H1 (cell line): Measurements from ENCODE around the gene SLC7A6OS. TPM values are rescaled to one million over a fixed set of nuclear protein-coding genes. Genes with fewer than 3 reads are reported as not detected.

ENCODE experiments used
- BCL11A ChIP-seq, 2 experiments: IDR thresholded peaks; one replicate each; pipeline ENCODE4 v1.6.1; 2011; ENCODE audit warnings: low read depth in 2 of 2, low read length in 2 of 2, mild to moderate bottlenecking in 2 of 2
- MAFK ChIP-seq: IDR thresholded peaks from 2 replicates; pipeline ENCODE4 v1.6.1; 2012; ENCODE audit warnings: low read depth, mild to moderate bottlenecking, improper control_type of control experiment, low read length
- NANOG ChIP-seq: IDR thresholded peaks from 2 replicates; pipeline ENCODE4 v1.6.1; 2011; ENCODE audit warnings: low read length, low read depth, mild to moderate bottlenecking, inconsistent platforms; ENCODE audit not compliant: insufficient read depth, poor library complexity, severe bottlenecking
- RFX5 ChIP-seq: IDR thresholded peaks from 2 replicates; pipeline ENCODE4 v1.6.1; 2011; ENCODE audit warnings: low read depth, low read length, improper control_type of control experiment, borderline replicate concordance
- SUZ12 ChIP-seq: fragments of 200-600 bp; sonication (generic); IDR thresholded peaks from 2 replicates; pipeline ENCODE4 v1.6.1; 2012; ENCODE audit warnings: mild to moderate bottlenecking, inconsistent platforms, low read length, moderate library complexity, mixed read lengths
- YY1 ChIP-seq: IDR thresholded peaks from 2 replicates; pipeline ENCODE4 v1.6.1; 2011; ENCODE audit warnings: low read depth, mild to moderate bottlenecking, low read length
- polyA plus RNA-seq, 7 experiments: library from polyadenylated mRNA; depleted of rRNA in 3 of 7; stranded (reverse) in 5 of 7; unstranded in 2 of 7; fragments of >200 nt in 5 of 7; fragments of 200-250 nt in 2 of 7; gene quantifications; 1 replicate in 5 of 7; 2 replicates in 1 of 7; 4 replicates in 1 of 7; pipeline versions ENCODE4 v1.2.1 to v1.2.3, GENCODE V29; 2011 to 2013; ENCODE audit warnings: missing spikeins in 2 of 7, mixed read lengths in 2 of 7
- total RNA-seq: library from RNA; stranded (reverse); fragmentation: NEBNext Ultra II Directional; extraction: Animal tissue kit (Norgen Biotek cat#: 25700); gene quantifications from 2 replicates; pipeline ENCODE4 v1.2.1, GENCODE V29; 2021

The SLC7A6OS gene
- total and polyA plus RNA-seq, 2 of the 8 experiments (the other 6 are each of a cell fraction or from before 2014, with no cell fraction given): 7.3 to 21.3 TPM

DNA sequence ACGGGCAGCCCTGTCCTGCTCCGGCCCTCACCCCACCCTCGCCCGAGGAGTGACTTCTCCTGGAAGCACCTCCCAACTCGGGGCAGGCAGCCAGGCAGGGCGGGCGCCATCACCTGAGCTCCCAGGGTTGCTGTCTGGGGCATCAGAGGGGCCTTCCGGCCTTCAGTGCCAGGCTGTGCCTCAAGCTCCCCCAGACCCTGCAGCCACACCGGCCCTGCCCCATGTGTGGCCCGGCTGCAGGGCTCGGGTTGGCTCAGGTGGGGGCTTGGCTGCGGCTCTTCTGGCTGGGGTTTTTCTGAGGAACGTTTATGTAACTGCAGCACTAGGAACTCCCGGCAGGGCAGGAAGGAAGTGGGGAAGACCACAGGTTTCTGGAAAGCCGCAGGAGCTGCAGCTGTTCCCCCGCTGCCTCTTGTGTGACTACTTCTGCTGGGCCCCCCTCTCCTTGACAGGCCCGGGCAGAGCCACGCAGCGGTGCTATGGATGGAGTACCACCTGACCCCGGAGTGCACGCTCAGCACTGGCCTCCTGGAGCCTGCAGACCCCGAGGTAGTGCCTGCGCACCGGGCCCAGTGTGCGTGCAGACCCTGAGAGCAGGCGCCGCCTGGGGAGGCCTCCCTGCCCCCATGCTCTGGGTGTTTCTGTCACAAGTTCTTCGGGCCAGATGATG lies 45.6 kb upstream of the SLC7A6OS start (continued):
- TF ChIP-seq BCL11A (IDR thresholded peaks at IDR 0.05; ENCODE audit: low read depth in 2 of 2, low read length in 2 of 2) (no peak), SUZ12 (no peak), RFX5 (no peak), YY1 (no peak), MAFK (no peak), NANOG (no peak)
- TF ChIP-seq, all 59 proteins: peak for 0
